ENCODE data around the gene COX7A2. TPM values are rescaled to one million over a fixed set of nuclear protein-coding genes. Genes with fewer than 3 reads are reported as not detected.

Gene COX7A2
- total RNA-seq, 1 experiment from 2014 or later = 516 TPM

GRCh38 chr6:75257343-75258087 lies 13.9 kb upstream of the COX7A2 start:
- no peak overlapping the region for H3K56ac ChIP-seq (ENCODE audit: insufficient read length, low read depth, low read length)
- H3K36me3 Mint-ChIP-seq (ENCODE audit: insufficient read depth in 1 of 3, low read depth in 3 of 3) = peaks cover 2 to 34% (median 24%) of the 10 kb centered on the region in 3 experiments; a peak in 5 of 7 replicates
- no peak for DNase-seq
- H4K91ac ChIP-seq (ENCODE audit: insufficient read length, low read depth, low read length) = no peak overlapping the region
- H3K27ac ChIP-seq (ENCODE audit: insufficient read length, low read depth, low read length) = no peak overlapping the region
- no peak overlapping the region for H4K5ac ChIP-seq (ENCODE audit: insufficient read length, low read depth, low read length)
- H2BK120ac ChIP-seq (ENCODE audit: low read depth, low read length, poor library complexity, severe bottlenecking) = no peak overlapping the region
- no peaks in the 10 kb centered on the region for H3K79me1 ChIP-seq (ENCODE audit: insufficient read depth, low read depth, low read length, poor library complexity, severe bottlenecking)
- no peak overlapping the region for H3K14ac ChIP-seq (ENCODE audit: insufficient read depth, low read length)
- WGBS (ENCODE audit: extremely low coverage, insufficient read length, low lambda C conversion rate) = no CpG with 5 or more reads among the region's 1 CpG
- H3T11ph ChIP-seq (ENCODE audit: low read length) = no peak overlapping the region
- no peak overlapping the region for H4K8ac ChIP-seq (replicated peaks; ENCODE audit: insufficient read length, low read depth, low read length)
- H3K9me3 Mint-ChIP-seq = no peaks in the 10 kb centered on the region
- H3K23ac ChIP-seq (ENCODE audit: insufficient read length, low read depth, low read length) = no peak overlapping the region
- no peak overlapping the region for H2BK5ac ChIP-seq (ENCODE audit: insufficient read length, low read length)
- H3K18ac ChIP-seq (ENCODE audit: insufficient read length, low read depth, low read length) = no peak overlapping the region
- TF ChIP-seq CTCF (conservative IDR thresholded peaks at IDR 0.05) = no peak
- H3K23me2 ChIP-seq (ENCODE audit: insufficient read length, low read depth, low read length, poor library complexity, severe bottlenecking) = no peaks in the 10 kb centered on the region
- H3K27me3 Mint-ChIP-seq (ENCODE audit: low read depth) = no peaks in the 10 kb centered on the region
- H3K27ac Mint-ChIP-seq = no peak overlapping the region
- H3K9me3 ChIP-seq (ENCODE audit: control insufficient read depth, low read depth, low read length) = no peaks in the 10 kb centered on the region
- H3K27me3 ChIP-seq (ENCODE audit: insufficient read depth, low read length) = no peaks in the 10 kb centered on the region
- no peak overlapping the region for H2BK15ac ChIP-seq (ENCODE audit: low read depth, low read length)
- no peaks in the 10 kb centered on the region for H3K79me2 ChIP-seq (ENCODE audit: insufficient read depth, low read length)
- no peaks in the 10 kb centered on the region for H3K4me1 Mint-ChIP-seq
- no peak overlapping the region for H3K4ac ChIP-seq (ENCODE audit: low read depth, low read length)
- no peaks in the 10 kb centered on the region for H3K4me1 ChIP-seq (ENCODE audit: insufficient read depth, low read length)
- no peak overlapping the region for H2BK20ac ChIP-seq (ENCODE audit: low read depth, low read length, poor library complexity, severe bottlenecking)
- no peak overlapping the region for H3K4me2 ChIP-seq (ENCODE audit: insufficient read depth, insufficient read length, low read length)
- H3K9ac ChIP-seq (ENCODE audit: extremely low read depth, insufficient read length, low read length) = no peak overlapping the region
- H2BK12ac ChIP-seq (ENCODE audit: insufficient read length, low read depth, low read length) = no peak overlapping the region
- no peak overlapping the region for H3K4me3 Mint-ChIP-seq
- no peak overlapping the region for H2AK5ac ChIP-seq (ENCODE audit: insufficient read length, low read length)
- H4K20me1 ChIP-seq (ENCODE audit: control insufficient read depth, insufficient read depth, insufficient read length) = no peaks in the 10 kb centered on the region
- H2AFZ ChIP-seq (ENCODE audit: low read length) = no peak overlapping the region
